Posterior vena cava (tissue), 2 donors: ENCODE measurements around the gene TAX1BP1. TPM values are rescaled to one million over a fixed set of nuclear protein-coding genes. Genes with fewer than 3 reads are reported as not detected.
"Not testable (repeated sequence)": the region's sequence is repeated elsewhere in the genome, so short reads cannot be mapped to it uniquely, and the experiment has no call there.

ENCODE experiments used
- DNase-seq: peaks from one replicate; pipeline ENCODE4 v3.0.0-alpha.2; 2020; ENCODE audit warnings: low spot score
- intact Hi-C, 2 donors: fragments of 100-400 bp; cut with DNase I; formaldehyde crosslinking; loops; one replicate each; pipeline versions ENCODE4 v1.14.1 to v1.14.2; 2022 to 2023
- total RNA-seq, 2 donors: library from RNA; stranded (reverse); fragmentation: NEBNext Ultra II Directional; extraction: Animal tissue kit (Norgen Biotek cat#: 25700); gene quantifications; one replicate each; pipeline ENCODE4 v1.2.1, GENCODE V29; 2021
- donor health status: DM: yes; HTN: yes; CAD: no.
- donor health status: DM: yes; HTN: yes; CAD: no.

Gene TAX1BP1
- total RNA-seq, 2 donors from 2014 or later = 93.0 to 131 TPM

GRCh38 chr7:27735165-27735564, 4.8 kb upstream of the TAX1BP1 start:
- intact Hi-C loops = loop anchor here in 1 of 2 donors (10.0 kb wide), 1 partner anchor 60 kb away; no protein-coding TSS in a partner anchor
- no peak for DNase-seq

DNA sequence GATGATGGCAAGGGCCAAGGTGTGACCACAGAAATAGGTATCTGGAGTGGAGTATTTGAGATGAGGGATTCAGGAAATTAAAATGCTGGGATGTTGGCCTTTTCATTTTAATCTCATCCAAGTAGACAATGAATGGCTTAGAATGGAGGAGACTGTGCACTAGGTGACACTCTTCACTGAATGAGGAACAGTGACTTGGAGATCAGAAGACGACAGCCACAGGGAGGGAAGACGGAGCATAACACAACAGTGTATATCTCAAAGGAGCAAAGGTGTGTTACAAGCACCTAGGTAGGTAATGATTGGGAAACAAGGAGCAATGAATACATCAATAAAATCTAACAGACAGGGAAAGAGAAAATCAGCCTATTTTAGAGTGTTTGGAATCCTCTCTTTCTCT, 4.1 kb upstream of the TAX1BP1 start:
- no peak for DNase-seq
- intact Hi-C loops = loop anchor here in 1 of 2 donors (10.0 kb wide), 1 partner anchor 61 kb away; no protein-coding TSS in a partner anchor

- DNase-seq = no peak
- intact Hi-C loops = loop anchor here in 1 of 2 donors (10.0 kb wide), 1 partner anchor 62 kb away; no protein-coding TSS in a partner anchor
These were observed 2.8 kb upstream of the TAX1BP1 start for GRCh38 chr7:27737178-27737577.

GRCh38 chr7:27737616-27738015, 2.3 kb upstream of the TAX1BP1 start:
- DNase-seq = no peak
- intact Hi-C loops = loop anchor here in 1 of 2 donors (10.0 kb wide), 1 partner anchor 63 kb away; no protein-coding TSS in a partner anchor

GRCh38 chr7:27739301-27739908, 557 bp upstream of the TAX1BP1 start:
- DNase-seq = no peak
- intact Hi-C loops = loop anchor here in 1 of 2 donors (10.0 kb wide), 1 partner anchor 65 kb away; no protein-coding TSS in a partner anchor

GRCh38 chr7:27740449-27741086, 606 bp downstream of the TAX1BP1 start:
- intact Hi-C loops = no loop called here
- DNase-seq = peak; percentile 94

- intact Hi-C loops, DNase-seq: not testable (repeated sequence)
These were observed 2.2 kb downstream of the TAX1BP1 start for GRCh38 chr7:27742091-27742710.

- no peak for DNase-seq
These were observed 5.2 kb downstream of the TAX1BP1 start for GRCh38 chr7:27745064-27745583.

DNA sequence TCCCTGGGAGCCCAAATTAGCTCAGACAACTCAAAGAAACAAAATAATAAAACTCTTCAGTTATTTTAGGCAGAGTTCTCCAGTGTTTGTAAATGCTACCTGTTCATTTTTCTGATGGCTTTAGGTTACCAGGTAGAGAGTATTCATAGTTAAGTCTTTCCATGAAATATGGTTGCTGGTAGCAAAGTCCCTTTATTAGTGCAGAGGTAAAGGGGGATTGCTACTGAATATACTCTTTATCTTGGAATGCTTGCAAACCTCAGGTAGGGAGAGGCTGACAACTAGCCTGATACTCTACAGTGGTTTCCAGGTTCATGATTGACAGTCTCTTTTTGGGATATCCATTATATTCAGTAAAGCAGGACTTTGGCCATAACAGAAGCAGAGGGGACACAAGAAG, 6.5 kb downstream of the TAX1BP1 start:
- intact Hi-C loops = no loop called here
- no peak for DNase-seq

More at GRCh38 chr7:27745064-27745583, 5.2 kb downstream of the TAX1BP1 start:
- intact Hi-C loops = no loop called here

DNA sequence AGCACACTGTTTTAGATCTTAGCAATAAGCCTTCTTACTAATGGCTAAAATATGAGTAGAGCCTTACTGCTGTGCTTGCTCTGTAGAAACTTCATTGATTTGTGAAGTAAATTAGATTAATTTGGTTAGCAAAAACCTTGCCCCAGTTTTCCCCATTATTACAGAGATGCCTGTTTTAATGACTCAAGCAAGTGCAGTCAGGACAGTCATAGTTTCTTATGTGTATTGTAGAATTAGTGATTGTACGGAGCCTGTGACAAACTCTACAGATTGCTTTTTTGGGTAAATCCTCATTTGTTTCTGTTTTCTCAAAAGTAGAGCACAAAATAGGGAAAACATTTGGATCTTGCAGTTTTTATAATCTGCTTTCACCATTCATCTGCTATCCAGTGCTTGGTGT, 7.0 kb downstream of the TAX1BP1 start:
- intact Hi-C loops = no loop called here
- DNase-seq = no peak

GRCh38 chr7:27747589-27748368, 7.8 kb downstream of the TAX1BP1 start:
- no peak for DNase-seq
- intact Hi-C loops = no loop called here

DNA sequence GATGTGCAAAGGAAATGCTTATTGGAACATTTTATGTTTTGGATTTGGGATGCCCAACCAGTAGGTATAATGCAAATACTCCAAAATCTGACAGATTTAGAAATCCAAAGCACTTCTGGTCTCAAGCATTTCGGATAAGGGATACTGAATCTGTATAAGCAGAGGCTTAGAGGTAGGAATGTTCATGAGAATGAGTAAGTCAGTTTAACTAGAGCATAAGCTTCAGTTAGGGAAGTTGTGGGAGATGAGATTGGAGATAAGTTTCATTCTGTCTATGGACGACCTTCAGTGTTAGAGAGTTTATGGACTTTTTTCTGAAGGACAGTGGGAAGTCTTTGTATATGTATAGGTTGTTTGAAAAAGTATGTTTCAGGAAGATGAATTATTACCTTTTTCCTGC, 10.4 kb downstream of the TAX1BP1 start:
- no peak for DNase-seq
- intact Hi-C loops = no loop called here

DNA sequence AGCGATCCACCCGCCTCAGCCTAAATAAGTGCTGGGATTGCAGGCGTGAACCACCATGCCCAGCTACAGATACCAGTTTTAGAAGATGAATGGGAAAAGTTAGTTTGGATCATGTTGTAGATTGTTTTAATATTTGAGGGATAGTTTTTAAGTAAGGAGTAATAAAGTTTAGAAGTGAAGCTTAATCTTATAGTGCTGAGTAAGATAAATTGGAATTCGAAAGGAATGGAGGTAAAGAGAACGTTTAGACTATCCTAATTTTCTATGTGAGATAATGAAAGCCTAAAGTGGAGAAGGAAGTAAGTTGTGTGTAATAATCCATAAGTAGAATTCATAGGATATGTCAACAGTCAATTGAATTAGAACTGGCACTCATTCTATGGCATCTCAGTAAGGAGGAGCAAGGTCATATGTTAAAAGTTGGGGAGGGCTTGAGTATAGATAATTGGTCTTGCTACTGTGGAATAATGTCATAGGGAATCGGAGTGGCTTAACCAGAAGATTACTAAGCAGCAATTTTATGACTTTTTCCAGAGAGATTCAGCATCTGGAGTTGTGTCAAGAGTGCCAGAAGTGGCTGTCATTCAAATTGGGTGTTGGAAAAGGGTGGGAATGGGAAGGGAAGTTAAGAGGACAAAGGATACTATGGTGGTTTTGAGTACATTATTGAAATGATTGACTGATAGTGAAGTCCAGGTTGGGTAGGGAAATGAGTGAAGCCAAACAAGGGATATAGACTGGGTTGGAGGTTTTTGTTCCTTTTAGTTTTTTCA, 12.1 kb downstream of the TAX1BP1 start:
- no peak for DNase-seq
- intact Hi-C loops = no loop called here

GRCh38 chr7:27753863-27754262, 13.9 kb downstream of the TAX1BP1 start:
- DNase-seq = no peak
- intact Hi-C loops = no loop called here

- no peak for DNase-seq
- intact Hi-C loops = no loop called here
These were observed 16.3 kb downstream of the TAX1BP1 start for GRCh38 chr7:27756298-27756697.

DNA sequence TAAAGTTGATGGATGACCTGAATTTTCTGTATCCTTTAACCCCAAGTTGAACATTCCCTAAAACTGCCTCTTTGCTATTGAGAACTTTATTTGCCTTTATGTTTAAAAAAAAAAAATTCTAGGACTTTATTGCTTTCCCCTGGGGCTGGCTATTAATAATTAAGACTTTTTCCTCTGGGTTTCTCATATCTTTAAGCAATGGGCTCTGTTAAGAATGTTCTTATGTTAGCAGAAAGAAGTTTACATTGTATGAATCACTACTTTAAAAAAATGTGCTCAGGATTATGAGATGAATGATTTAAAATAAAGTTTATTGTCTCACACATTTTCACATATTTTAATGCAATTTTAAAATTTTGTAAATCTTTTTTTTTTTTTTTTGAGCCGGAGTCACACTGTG, 19.5 kb downstream of the TAX1BP1 start:
- intact Hi-C loops = no loop called here
- no peak for DNase-seq

DNA sequence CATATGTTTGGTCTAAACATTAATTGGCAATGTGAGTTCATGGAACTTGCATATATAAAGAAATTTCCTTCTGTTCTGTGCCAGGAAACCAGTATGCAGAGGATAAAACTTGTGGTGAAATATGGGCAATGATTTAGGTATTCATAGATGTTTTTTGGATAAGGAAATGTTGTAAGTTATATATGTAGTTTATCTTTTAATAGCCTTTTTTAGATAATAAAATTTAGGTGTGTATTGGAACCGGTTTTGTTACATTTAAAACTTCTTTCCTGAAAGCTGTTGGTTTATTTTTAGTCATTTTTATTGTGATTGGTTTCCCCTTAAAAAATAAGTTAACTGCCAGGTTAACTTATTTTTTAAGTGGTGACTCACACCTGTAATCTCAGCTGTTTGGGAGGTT, 22.1 kb downstream of the TAX1BP1 start:
- intact Hi-C loops = loop anchor here in 1 of 2 donors (10.0 kb wide), 1 partner anchor 547 kb away; no protein-coding TSS in a partner anchor
- no peak for DNase-seq

- intact Hi-C loops = loop anchor here in 1 of 2 donors (10.0 kb wide), 1 partner anchor 549 kb away; no protein-coding TSS in a partner anchor
These were observed 24.1 kb downstream of the TAX1BP1 start for GRCh38 chr7:27763983-27764508.

More at GRCh38 chr7:27763983-27764508, 24.1 kb downstream of the TAX1BP1 start:
- DNase-seq = no peak
